ENCODE measurements around the gene EGFR.

The EGFR gene

GRCh38 chr7:55140221-55140940 lies 121.6 kb downstream of the EGFR start:
- Histone ChIP-seq H3K27ac (ENCODE audit: low read depth, low read length, poor library complexity, severe bottlenecking) (no peak overlapping the region), H3K27me3 (ENCODE audit: insufficient read depth, low read length) (no peaks in the 10 kb centered on the region), H3K4me2 (ENCODE audit: low read length) (no peak overlapping the region), H3K4me3 (ENCODE audit: low read depth, low read length, poor library complexity, severe bottlenecking) (no peak overlapping the region), H3F3A (ENCODE audit: insufficient read depth, low read length) (no peaks in the 10 kb centered on the region), H3K9me2 (ENCODE audit: low read depth, low read length) (no peaks in the 10 kb centered on the region), H2AFZ (ENCODE audit: low read length) (no peak overlapping the region), H3K79me2 (ENCODE audit: insufficient read depth, low read length) (no peaks in the 10 kb centered on the region), H4K20me1 (ENCODE audit: insufficient read depth, low read length) (no peaks in the 10 kb centered on the region), H3K4me1 (ENCODE audit: insufficient read depth, low read length, severe bottlenecking) (no peaks in the 10 kb centered on the region), H3K9ac (ENCODE audit: low read length) (no peak overlapping the region), H3K36me3 (ENCODE audit: insufficient read depth, low read length) (no peaks in the 10 kb centered on the region), H3K9me3 (ENCODE audit: low read length) (peaks cover 3% of the 10 kb centered on the region; the same call in 1 of the 2 replicates)
- TF ChIP-seq EZH2 (IDR thresholded peaks at IDR 0.05; ENCODE audit: borderline replicate concordance, low read length), result no peak
- TF ChIP-seq CTCF (IDR thresholded peaks at IDR 0.05; ENCODE audit: low read length), result no peak

DNA sequence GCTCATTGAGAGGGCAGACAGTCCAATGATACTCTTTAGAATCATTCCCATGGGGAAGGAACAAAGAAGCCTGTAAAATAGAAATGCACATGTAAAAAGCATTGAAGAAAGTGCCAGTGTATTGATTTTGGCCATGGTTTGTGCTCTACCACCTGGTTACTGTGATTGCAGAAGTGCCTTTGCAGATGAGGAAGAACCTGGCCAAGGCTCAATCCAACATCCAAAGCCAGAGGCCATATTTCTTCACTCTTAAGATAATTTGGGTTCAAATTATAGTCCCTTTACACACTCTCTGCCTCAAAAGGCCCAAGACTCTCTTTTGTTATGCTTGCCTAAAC lies 122.1 kb downstream of the EGFR start:
- H3K4me1 ChIP-seq (ENCODE audit: insufficient read depth, low read length, severe bottlenecking), result no peaks in the 10 kb centered on the region
- H3K27me3 ChIP-seq (ENCODE audit: insufficient read depth, low read length), result no peaks in the 10 kb centered on the region
- H3K79me2 ChIP-seq (ENCODE audit: insufficient read depth, low read length), result no peaks in the 10 kb centered on the region
- H3K36me3 ChIP-seq (ENCODE audit: insufficient read depth, low read length), result no peaks in the 10 kb centered on the region
- peaks cover 3% of the 10 kb centered on the region; the same call in 1 of the 2 replicates for H3K9me3 ChIP-seq (ENCODE audit: low read length)
- H3K9me2 ChIP-seq (ENCODE audit: low read depth, low read length), result no peaks in the 10 kb centered on the region
- no peak overlapping the region for H3K4me2 ChIP-seq (ENCODE audit: low read length)
- TF ChIP-seq EZH2 (IDR thresholded peaks at IDR 0.05; ENCODE audit: borderline replicate concordance, low read length) (no peak), CTCF (IDR thresholded peaks at IDR 0.05; ENCODE audit: low read length) (no peak)
- no peaks in the 10 kb centered on the region for H4K20me1 ChIP-seq (ENCODE audit: insufficient read depth, low read length)
- no peak overlapping the region for H2AFZ ChIP-seq (ENCODE audit: low read length)
- H3K4me3 ChIP-seq (ENCODE audit: low read depth, low read length, poor library complexity, severe bottlenecking), result no peak overlapping the region
- H3F3A ChIP-seq (ENCODE audit: insufficient read depth, low read length), result no peaks in the 10 kb centered on the region
- no peak overlapping the region for H3K9ac ChIP-seq (ENCODE audit: low read length)
- no peak overlapping the region for H3K27ac ChIP-seq (ENCODE audit: low read depth, low read length, poor library complexity, severe bottlenecking)

GRCh38 chr7:55142919-55143600 lies 124.2 kb downstream of the EGFR start:
- Histone ChIP-seq H2AFZ (ENCODE audit: low read length) (no peak overlapping the region), H3K36me3 (ENCODE audit: insufficient read depth, low read length) (no peaks in the 10 kb centered on the region), H3K9ac (ENCODE audit: low read length) (no peak overlapping the region), H3K9me3 (ENCODE audit: low read length) (peaks cover 3% of the 10 kb centered on the region; the same call in 1 of the 2 replicates), H3K27me3 (ENCODE audit: insufficient read depth, low read length) (no peaks in the 10 kb centered on the region), H4K20me1 (ENCODE audit: insufficient read depth, low read length) (no peaks in the 10 kb centered on the region), H3K4me1 (ENCODE audit: insufficient read depth, low read length, severe bottlenecking) (no peaks in the 10 kb centered on the region), H3K79me2 (ENCODE audit: insufficient read depth, low read length) (no peaks in the 10 kb centered on the region), H3K27ac (ENCODE audit: low read depth, low read length, poor library complexity, severe bottlenecking) (no peak overlapping the region), H3K9me2 (ENCODE audit: low read depth, low read length) (no peaks in the 10 kb centered on the region), H3K4me3 (ENCODE audit: low read depth, low read length, poor library complexity, severe bottlenecking) (no peak overlapping the region), H3K4me2 (ENCODE audit: low read length) (no peak overlapping the region), H3F3A (ENCODE audit: insufficient read depth, low read length) (no peaks in the 10 kb centered on the region)
- no peak for TF ChIP-seq EZH2 (IDR thresholded peaks at IDR 0.05; ENCODE audit: borderline replicate concordance, low read length)
- no peak for TF ChIP-seq CTCF (IDR thresholded peaks at IDR 0.05; ENCODE audit: low read length)

Data from OCI-LY1 (cell line).